H1 (cell line): ENCODE results near the gene RSKR. TPM values are rescaled to one million over a fixed set of nuclear protein-coding genes. Genes with fewer than 3 reads are reported as not detected.
A peak's percentile ranks its signal among the peaks of the same experiment; 100 is the strongest.

ENCODE experiments used
- ATF3 ChIP-seq: IDR thresholded peaks from 2 replicates; pipeline ENCODE4 v1.6.1; 2011; ENCODE audit warnings: low read depth, mild to moderate bottlenecking, low read length; ENCODE audit not compliant: insufficient read depth
- CBX5 ChIP-seq: fragments of 300-800, 300-1000 bp; sonication (generic); IDR thresholded peaks from 2 replicates; pipeline ENCODE4 v1.7.1; 2016; ENCODE audit warnings: antibody characterized with exemption, low read length, low read depth
- CBX8 ChIP-seq: fragments of 300-800, 300-1000 bp; sonication (generic); IDR thresholded peaks from 2 replicates; pipeline ENCODE4 v1.7.1; 2016; ENCODE audit warnings: low read depth, low read length, borderline replicate concordance
- CTCF ChIP-seq, 3 experiments: IDR thresholded peaks; 1 replicate in 2 of 3; 2 replicates in 1 of 3; pipeline versions ENCODE4 v1.5.1 to v1.6.1; 2011; ENCODE audit warnings: low read length in 3 of 3, mild to moderate bottlenecking in 3 of 3, inconsistent platforms in 2 of 3, low read depth in 1 of 3, moderate library complexity in 1 of 3; ENCODE audit not compliant: insufficient read depth in 1 of 3; ENCODE audit errors: control extremely low read depth in 1 of 3
- E2F6 ChIP-seq: IDR thresholded peaks from 2 replicates; pipeline ENCODE4 v1.6.1; 2012; ENCODE audit warnings: inconsistent platforms
- EGR1 ChIP-seq: IDR thresholded peaks from 2 replicates; pipeline ENCODE4 v1.6.1; 2011; ENCODE audit warnings: low read depth, low read length, borderline replicate concordance
- EP300 ChIP-seq, 2 experiments: IDR thresholded peaks; 1 replicate in 1 of 2; 2 replicates in 1 of 2; pipeline ENCODE4 v1.6.1; 2011 to 2012; ENCODE audit warnings: low read depth in 2 of 2, low read length in 2 of 2, mild to moderate bottlenecking in 2 of 2, borderline replicate concordance in 1 of 2, inconsistent platforms in 1 of 2, moderate library complexity in 1 of 2
- KDM1A ChIP-seq: fragments of 200-600, 300-600 bp; sonication (generic); IDR thresholded peaks from 2 replicates; pipeline ENCODE4 v1.7.1; 2016; ENCODE audit warnings: mild to moderate bottlenecking, low read length, borderline replicate concordance
- KDM4A ChIP-seq: IDR thresholded peaks from one replicate; pipeline ENCODE4 v1.7.1; 2012; ENCODE audit warnings: low read depth, mild to moderate bottlenecking, moderate library complexity, low read length, inconsistent platforms; ENCODE audit not compliant: severe bottlenecking
- POLR2AphosphoS5 ChIP-seq: IDR thresholded peaks from 2 replicates; pipeline ENCODE4 v1.6.1; 2011; ENCODE audit warnings: low read depth, low read length
- POU5F1 ChIP-seq: IDR thresholded peaks from 2 replicates; pipeline ENCODE4 v1.6.1; 2011; ENCODE audit warnings: low read depth, mild to moderate bottlenecking, low read length, moderate library complexity
- RAD21 ChIP-seq, 2 experiments: IDR thresholded peaks in 1 of 2; conservative IDR thresholded peaks in 1 of 2; 2 replicates each; pipeline ENCODE4 v1.6.1; 2011; ENCODE audit warnings: low read depth in 2 of 2, low read length in 2 of 2, improper control_type of control experiment in 1 of 2, inconsistent platforms in 1 of 2, mild to moderate bottlenecking in 1 of 2, moderate library complexity in 1 of 2
- RBBP5 ChIP-seq: IDR thresholded peaks from 2 replicates; pipeline ENCODE4 v1.7.1; 2012; ENCODE audit warnings: low read depth, mild to moderate bottlenecking, inconsistent platforms, low read length, moderate library complexity, borderline replicate concordance
- RFX5 ChIP-seq: IDR thresholded peaks from 2 replicates; pipeline ENCODE4 v1.6.1; 2011; ENCODE audit warnings: low read depth, low read length, improper control_type of control experiment, borderline replicate concordance
- SAP30 ChIP-seq: fragments of 300-600 bp; sonication (generic); IDR thresholded peaks from 2 replicates; pipeline ENCODE4 v1.7.1; 2012; ENCODE audit warnings: low read length, moderate library complexity, mild to moderate bottlenecking, inconsistent platforms; ENCODE audit not compliant: insufficient read depth, insufficient replicate concordance
- SIRT6 ChIP-seq: IDR thresholded peaks from one replicate; pipeline ENCODE4 v1.7.1; 2012; ENCODE audit warnings: low read length, inconsistent platforms
- SP2 ChIP-seq: IDR thresholded peaks from 2 replicates; pipeline ENCODE4 v1.6.1; 2012; ENCODE audit warnings: mild to moderate bottlenecking, low read length, inconsistent platforms
- SP4 ChIP-seq: IDR thresholded peaks from 2 replicates; pipeline ENCODE4 v1.6.1; 2012; ENCODE audit warnings: low read length, inconsistent platforms
- TAF1 ChIP-seq: IDR thresholded peaks from 2 replicates; pipeline ENCODE4 v1.6.1; 2011; ENCODE audit warnings: mild to moderate bottlenecking, low read depth, low read length
- TEAD4 ChIP-seq: IDR thresholded peaks from 2 replicates; pipeline ENCODE4 v1.6.1; 2012; ENCODE audit warnings: low read depth, low read length, inconsistent platforms, mixed read lengths
- polyA plus RNA-seq, 7 experiments: library from polyadenylated mRNA; depleted of rRNA in 3 of 7; stranded (reverse) in 5 of 7; unstranded in 2 of 7; fragments of >200 nt in 5 of 7; fragments of 200-250 nt in 2 of 7; gene quantifications; 1 replicate in 5 of 7; 2 replicates in 1 of 7; 4 replicates in 1 of 7; pipeline versions ENCODE4 v1.2.1 to v1.2.3, GENCODE V29; 2011 to 2013; ENCODE audit warnings: missing spikeins in 2 of 7, mixed read lengths in 2 of 7
- total RNA-seq: library from RNA; stranded (reverse); fragmentation: NEBNext Ultra II Directional; extraction: Animal tissue kit (Norgen Biotek cat#: 25700); gene quantifications from 2 replicates; pipeline ENCODE4 v1.2.1, GENCODE V29; 2021

Gene RSKR
- total and polyA plus RNA-seq, 2 of the 8 experiments (the other 6 are each of a cell fraction or from before 2014, with no cell fraction given) = 24.1 to 28.5 TPM

GRCh38 chr17:28644787-28645575 lies 31.0 kb upstream of the RSKR start, which contains the start of gene BLTP2 (continued):
- TF ChIP-seq CTCF (IDR thresholded peaks at IDR 0.05; ENCODE audit: control extremely low read depth in 1 of 3, insufficient read depth in 1 of 3, low read depth in 1 of 3, low read length in 3 of 3) (no peak), ATF3 (no peak), EGR1 (no peak), RFX5 (no peak), SIRT6 (no peak), SP2 (no peak), TAF1 (peak; percentile 70; the same call in 1 of the 2 replicates), CBX5 (no peak), CBX8 (no peak), SP4 (no peak), POLR2AphosphoS5 (no peak), SAP30 (no peak), TEAD4 (peak; percentile 12; the same call in 1 of the 2 replicates), KDM4A (peak; percentile 69), KDM1A (no peak), EP300 (IDR thresholded peaks at IDR 0.05; ENCODE audit: borderline replicate concordance in 1 of 2, low read depth in 2 of 2, low read length in 2 of 2) (no peak), RAD21 (IDR thresholded peaks at IDR 0.05 in 1 of 2, conservative IDR thresholded peaks at IDR 0.05 in 1 of 2; ENCODE audit: low read depth in 2 of 2, low read length in 2 of 2) (no peak), RBBP5 (peak; percentile 56; the same call in 1 of the 2 replicates), E2F6 (0 out of 2 replicates have a peak, but pooled peaks have one; percentile 43), POU5F1 (no peak)
